ENCODE measurements around the gene CGRRF1. TPM values are rescaled to one million over a fixed set of nuclear protein-coding genes. Genes with fewer than 3 reads are reported as not detected.

The CGRRF1 gene
- total and polyA plus RNA-seq, 2 of the 13 experiments (the other 11 are each of a cell fraction or from before 2014, with no cell fraction given): 16.8 to 18.2 TPM

- TF ChIP-seq KIAA2018 (CRISPR knock-in tag; IDR thresholded peaks at IDR 0.05; ENCODE audit: borderline replicate concordance) (no peak), ZSCAN5A (CRISPR knock-in tag; IDR thresholded peaks at IDR 0.05; ENCODE audit: borderline replicate concordance) (no peak), ARID5B (CRISPR knock-in tag; IDR thresholded peaks at IDR 0.05) (peak; percentile 78), ZNF746 (CRISPR knock-in tag; IDR thresholded peaks at IDR 0.05) (no peak), PAF1 (CRISPR knock-in tag; IDR thresholded peaks at IDR 0.05) (no peak), U2AF1 (optimal IDR thresholded peaks at IDR 0.05; ENCODE audit: low read depth, low read length) (no peak), ZNF335 (CRISPR knock-in tag; IDR thresholded peaks at IDR 0.05) (no peak), ZBTB4 (CRISPR knock-in tag; IDR thresholded peaks at IDR 0.05; ENCODE audit: borderline replicate concordance) (0 out of 2 replicates have a peak, but pooled peaks have one; percentile 12), ATAD3A (CRISPR knock-in tag; IDR thresholded peaks at IDR 0.05) (no peak), SSRP1 (CRISPR knock-in tag; IDR thresholded peaks at IDR 0.05) (no peak), ZSCAN25 (CRISPR knock-in tag; IDR thresholded peaks at IDR 0.05) (no peak)
Observed at GRCh38 chr14:54556535-54556934, 46.8 kb downstream of the CGRRF1 start (continued).

Data from HepG2 (cell line).